Activated naive CD4-positive, alpha-beta T cell treated with anti-CD3 and anti-CD28 coated beads, Interleukin-2, amount 10 ng/mL, durations not matched to agents 7 days and 5 days (primary cell): Measurements from ENCODE around the gene STMN3.
A peak's percentile ranks its signal among the peaks of the same experiment; 100 is the strongest.

Experiments used
- CTCF ChIA-PET: fragments of 350-600 bp; sonication (Branson Sonifier 250); formaldehyde crosslinking; loops from one replicate; lab custom pipeline; 2021; ENCODE audit warnings: antibody characterized with exemption; lab: Charles Lee
- DNase-seq: peaks from one replicate; pipeline ENCODE4 v3.0.0-alpha.2; 2020
- H3K27ac Mint-ChIP-seq: one replicate; pipeline ENCODE4 v1.8.0; 2021; ENCODE audit warnings: mild to moderate bottlenecking, moderate library complexity, mixed read lengths
- H3K27me3 Mint-ChIP-seq: one replicate; pipeline ENCODE4 v1.8.0; 2021; ENCODE audit warnings: mild to moderate bottlenecking, mixed read lengths
- H3K36me3 Mint-ChIP-seq: one replicate; pipeline ENCODE4 v1.8.0; 2021; ENCODE audit warnings: mixed read lengths
- H3K4me1 Mint-ChIP-seq: one replicate; pipeline ENCODE4 v1.8.0; 2021; ENCODE audit warnings: mixed read lengths
- H3K4me3 Mint-ChIP-seq: one replicate; pipeline ENCODE4 v1.8.0; 2021; ENCODE audit warnings: mild to moderate bottlenecking, moderate library complexity, mixed read lengths
- H3K9me3 Mint-ChIP-seq: one replicate; pipeline ENCODE4 v1.8.0; 2021; ENCODE audit warnings: mixed read lengths

Gene STMN3

DNA sequence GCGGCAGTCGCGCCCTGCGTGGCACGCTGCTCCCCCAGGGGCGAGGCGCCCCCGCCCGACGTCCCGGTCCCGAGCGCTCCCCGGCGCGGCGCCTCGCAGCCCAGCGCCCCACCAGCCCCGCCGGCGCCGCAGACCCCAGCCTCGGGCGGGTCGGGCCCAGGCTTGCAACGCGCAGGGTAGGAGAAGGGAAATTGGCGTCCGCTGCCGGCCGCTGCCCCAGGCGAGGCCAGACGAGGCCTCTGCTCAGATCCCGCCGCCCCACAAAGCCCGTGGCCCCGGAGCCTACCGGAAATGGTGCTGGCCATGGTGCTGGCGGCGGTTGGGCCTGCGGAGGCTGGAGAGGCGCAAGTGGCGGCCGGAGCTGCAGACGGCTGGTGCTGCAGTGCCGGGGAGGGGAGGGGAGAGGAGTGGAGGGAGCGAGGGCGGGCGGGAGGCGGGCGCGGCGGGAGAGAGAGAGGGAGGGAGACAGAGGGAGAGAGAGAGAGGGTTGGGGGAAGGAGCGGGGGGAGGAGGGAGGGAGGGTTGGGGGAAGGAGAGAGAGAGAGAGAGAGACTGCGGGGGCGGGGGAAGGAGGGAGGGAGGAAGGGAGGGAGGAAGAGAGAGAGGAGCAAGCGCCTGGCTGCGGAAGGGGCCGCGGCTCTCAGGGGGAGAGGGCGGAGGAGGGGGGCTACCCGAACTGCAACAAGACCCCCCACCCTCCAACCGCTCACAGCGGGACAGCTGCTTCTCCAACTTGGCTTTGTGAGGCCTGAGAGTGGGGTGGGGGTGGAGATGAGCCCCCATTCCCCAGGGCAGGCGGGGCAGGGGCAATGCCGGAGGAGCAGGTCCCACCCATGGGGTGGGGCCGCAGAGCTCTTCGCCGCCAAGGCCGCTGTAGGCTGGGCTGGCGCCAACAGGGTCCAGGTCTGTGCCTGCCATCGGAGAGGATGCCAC, at the start of gene STMN3:
STMN3 (minus strand) TSS at position 384 of the 933 bp plus-strand sequence; CDS start at position 305, 79 bp downstream.
- CTCF ChIA-PET, result interaction anchor here (1.1 kb wide), 1 partner anchor 11 kb away, joined by 5 read pairs; no protein-coding TSS in a partner anchor
- H3K4me1 Mint-ChIP-seq, result peaks cover 29% of the 10 kb centered on the region
- DNase-seq, result peak; percentile 90
- H3K27me3 Mint-ChIP-seq, result peaks cover 55% of the 10 kb centered on the region
- no peaks in the 10 kb centered on the region for H3K36me3 Mint-ChIP-seq
- H3K4me3 Mint-ChIP-seq, result peak within 1 kb of the TSS; percentile 82
- peak within 1 kb of the TSS; percentile 60 for H3K27ac Mint-ChIP-seq
- no peaks in the 10 kb centered on the region for H3K9me3 Mint-ChIP-seq

DNA sequence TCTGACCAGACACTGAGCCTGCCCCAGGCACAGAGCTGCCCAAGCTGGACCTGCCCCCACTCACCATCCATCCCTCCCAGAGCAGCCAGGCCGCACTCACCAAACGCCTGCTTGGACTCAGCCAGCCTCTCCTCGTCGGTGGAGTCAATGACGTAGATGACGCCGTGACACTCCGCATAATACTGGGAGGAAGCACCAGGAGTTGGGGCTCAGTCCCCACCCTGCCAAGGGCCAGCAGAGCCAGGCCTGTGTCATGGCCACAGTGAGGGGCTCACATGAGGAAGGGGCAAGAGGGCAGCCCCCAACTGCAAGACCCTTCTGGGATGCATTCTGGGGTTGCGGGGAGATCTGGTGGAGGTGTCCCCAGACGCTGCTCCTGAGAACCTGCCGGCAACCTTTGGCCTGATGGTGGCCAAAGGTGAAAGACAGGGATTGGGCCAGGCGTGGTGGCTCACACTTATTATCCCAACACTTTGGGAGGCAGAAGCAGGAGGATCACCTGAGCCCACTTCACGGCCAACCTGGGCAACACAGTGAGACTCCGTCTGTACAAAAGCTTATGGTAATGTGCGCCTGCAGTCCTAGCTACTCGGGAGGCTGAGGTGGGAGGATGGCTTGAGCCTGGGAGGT, 48.9 kb upstream of the STMN3 start:
- Mint-ChIP-seq H3K27me3 (peaks cover 3% of the 10 kb centered on the region), H3K9me3 (no peaks in the 10 kb centered on the region), H3K27ac (no peak overlapping the region), H3K36me3 (peaks cover 23% of the 10 kb centered on the region), H3K4me1 (peaks cover 25% of the 10 kb centered on the region), H3K4me3 (no peak overlapping the region)
- no peak for DNase-seq
- CTCF ChIA-PET, result no interaction called here

- H3K36me3 Mint-ChIP-seq, result peaks cover 17% of the 10 kb centered on the region
- CTCF ChIA-PET, result no interaction called here
- no peak overlapping the region for H3K4me3 Mint-ChIP-seq
Observed at GRCh38 chr20:63701329-63702035, 48.3 kb upstream of the STMN3 start.

DNA sequence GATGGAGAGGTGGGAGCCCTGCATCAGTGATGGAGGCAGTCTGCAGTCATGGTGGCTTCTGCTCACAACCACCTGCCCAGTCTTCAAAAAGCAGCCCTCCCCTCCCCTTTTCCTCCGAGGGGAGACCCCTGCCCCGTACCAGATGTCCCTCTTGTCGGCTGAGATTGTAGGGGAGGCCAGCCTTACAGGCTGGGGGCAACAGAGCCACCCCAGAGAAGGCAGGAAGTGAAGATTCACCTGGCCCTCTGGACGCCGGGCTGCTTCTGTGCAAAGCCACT, 47.8 kb upstream of the STMN3 start:
- Mint-ChIP-seq H3K4me3 (no peak overlapping the region), H3K36me3 (peaks cover 18% of the 10 kb centered on the region), H3K27ac (peak overlapping the region; percentile 19), H3K27me3 (peaks cover 4% of the 10 kb centered on the region), H3K9me3 (no peaks in the 10 kb centered on the region), H3K4me1 (peaks cover 20% of the 10 kb centered on the region)
- peak; percentile 18 for DNase-seq
- CTCF ChIA-PET, result no interaction called here

More at GRCh38 chr20:63701329-63702035, 48.3 kb upstream of the STMN3 start:
- peak; percentile 28 for DNase-seq
- peaks cover 4% of the 10 kb centered on the region for H3K27me3 Mint-ChIP-seq
- H3K9me3 Mint-ChIP-seq, result no peaks in the 10 kb centered on the region
- H3K4me1 Mint-ChIP-seq, result peaks cover 20% of the 10 kb centered on the region
- peak overlapping the region; percentile 19 for H3K27ac Mint-ChIP-seq

- CTCF ChIA-PET, result no interaction called here
- Mint-ChIP-seq H3K9me3 (no peaks in the 10 kb centered on the region), H3K27me3 (peaks cover 4% of the 10 kb centered on the region), H3K4me1 (peaks cover 19% of the 10 kb centered on the region), H3K4me3 (no peak overlapping the region), H3K27ac (peak overlapping the region; percentile 60), H3K36me3 (peaks cover 14% of the 10 kb centered on the region)
- peak; percentile 19 for DNase-seq
Observed at GRCh38 chr20:63700199-63701050, 47.2 kb upstream of the STMN3 start.

DNA sequence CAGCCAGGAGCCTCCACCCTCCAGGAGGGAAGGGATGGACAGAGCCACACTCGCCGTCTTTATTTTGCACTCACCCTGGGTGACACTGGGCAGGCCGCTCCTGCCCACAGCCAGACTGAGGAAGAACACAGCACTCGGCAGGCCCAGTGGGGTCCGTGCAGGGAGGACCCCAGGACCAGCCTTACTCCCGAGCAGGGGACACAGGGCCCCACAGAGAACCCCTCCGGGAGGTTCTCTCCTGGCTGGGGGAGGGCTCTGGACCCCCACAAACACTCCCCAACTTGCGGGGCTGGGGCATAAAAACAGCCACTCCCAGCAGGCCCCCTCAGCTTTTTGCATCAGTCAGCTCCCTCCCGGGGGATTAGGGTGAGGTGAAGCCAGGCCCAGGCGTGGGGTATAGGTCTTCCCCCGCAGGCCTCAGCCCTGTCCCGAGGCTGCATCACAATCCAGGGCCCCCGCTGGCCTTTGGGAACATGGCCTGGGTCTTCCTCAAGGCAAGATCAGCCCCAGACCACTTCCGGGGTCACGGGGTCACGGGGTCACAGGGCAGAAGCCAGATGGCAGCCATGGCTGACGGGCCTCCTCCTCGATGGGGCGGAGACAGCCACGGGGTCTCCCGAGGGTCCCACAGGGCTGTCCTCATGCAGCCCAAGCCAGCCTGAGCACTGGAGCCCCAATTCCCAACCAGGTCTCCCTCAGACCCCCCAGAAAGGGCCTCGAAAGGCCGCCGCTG, 46.4 kb upstream of the STMN3 start:
- peak; percentile 23 for DNase-seq
- Mint-ChIP-seq H3K4me1 (peaks cover 19% of the 10 kb centered on the region), H3K4me3 (no peak overlapping the region), H3K36me3 (peaks cover 9% of the 10 kb centered on the region), H3K27me3 (peaks cover 4% of the 10 kb centered on the region), H3K27ac (peak overlapping the region; percentile 58), H3K9me3 (no peaks in the 10 kb centered on the region)
- CTCF ChIA-PET, result no interaction called here

DNA sequence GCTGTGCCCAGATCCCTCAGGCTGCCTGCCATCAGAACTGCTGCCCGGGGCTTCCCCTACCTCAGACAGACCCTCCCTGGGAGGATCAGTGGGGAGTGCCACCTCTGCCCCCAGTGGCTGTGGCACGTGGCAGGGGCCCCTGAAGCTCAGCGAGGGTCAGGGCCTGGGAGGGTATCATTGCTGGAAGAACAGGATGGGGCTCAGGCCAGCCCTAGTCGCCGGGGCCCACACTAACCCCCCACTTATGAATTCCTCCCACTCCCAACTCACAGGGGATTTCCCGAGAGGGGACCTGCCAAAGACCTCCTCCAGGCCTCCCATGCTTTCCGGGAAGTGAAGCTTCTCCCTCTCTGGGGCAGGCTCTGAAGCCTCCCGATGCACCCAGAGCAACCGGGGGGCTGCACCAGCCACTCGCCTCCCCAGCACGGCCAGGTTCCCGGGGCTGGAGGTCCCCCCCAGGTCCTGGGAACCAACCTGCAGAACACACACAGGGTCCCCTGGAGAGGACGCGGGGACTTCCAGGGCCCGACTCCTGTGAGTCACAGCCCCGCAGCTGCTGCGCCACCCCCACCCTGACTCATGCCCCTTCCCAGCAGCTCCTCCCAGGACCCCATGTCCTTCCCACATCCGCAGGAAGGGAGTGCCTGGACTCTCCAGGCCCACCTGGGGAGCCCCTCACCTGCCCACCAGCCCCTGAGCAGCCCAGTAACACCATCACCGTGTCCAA, 45.7 kb upstream of the STMN3 start:
- no peaks in the 10 kb centered on the region for H3K9me3 Mint-ChIP-seq
- no peak overlapping the region for H3K27ac Mint-ChIP-seq
- H3K4me3 Mint-ChIP-seq, result no peak overlapping the region
- peaks cover 8% of the 10 kb centered on the region for H3K36me3 Mint-ChIP-seq
- peaks cover 4% of the 10 kb centered on the region for H3K27me3 Mint-ChIP-seq
- peak; percentile 21 for DNase-seq
- H3K4me1 Mint-ChIP-seq, result peaks cover 19% of the 10 kb centered on the region
- CTCF ChIA-PET, result no interaction called here

DNA sequence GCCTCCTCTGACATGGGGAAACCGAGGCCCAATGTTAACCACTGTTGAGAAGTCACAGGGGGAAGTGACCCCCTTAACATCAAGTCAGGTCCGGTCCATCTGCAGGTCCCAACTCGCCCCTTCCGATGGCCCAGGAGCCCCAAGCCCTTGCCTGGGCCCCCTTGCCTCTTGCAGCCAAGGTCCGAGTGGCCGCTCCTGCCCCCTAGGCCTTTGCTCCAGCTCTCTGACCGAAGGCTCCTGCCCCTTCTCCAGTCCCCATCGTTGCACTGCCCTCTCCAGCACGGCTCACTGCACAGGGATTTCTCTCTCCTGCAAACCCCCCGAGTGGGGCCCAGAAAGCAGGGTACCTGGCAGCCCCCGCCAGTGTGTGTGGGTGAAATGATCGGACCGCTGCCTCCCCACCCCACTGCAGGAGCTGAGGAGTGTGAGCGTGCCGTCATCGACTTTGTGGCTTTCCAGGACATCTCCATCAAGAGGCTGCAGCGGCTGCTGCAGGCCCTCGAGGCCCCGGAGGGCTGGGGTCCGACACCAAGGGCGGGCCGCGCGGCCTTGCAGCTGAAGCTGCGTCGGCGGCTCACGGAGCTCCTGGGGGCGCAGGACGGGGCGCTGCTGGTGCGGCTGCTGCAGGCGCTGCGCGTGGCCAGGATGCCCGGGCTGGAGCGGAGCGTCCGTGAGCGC, 44.8 kb upstream of the STMN3 start:
- peak; percentile 18 for DNase-seq
- Mint-ChIP-seq H3K36me3 (peaks cover 12% of the 10 kb centered on the region), H3K9me3 (no peaks in the 10 kb centered on the region), H3K4me1 (peaks cover 19% of the 10 kb centered on the region), H3K4me3 (no peak overlapping the region), H3K27me3 (peaks cover 4% of the 10 kb centered on the region), H3K27ac (no peak overlapping the region)
- CTCF ChIA-PET, result no interaction called here

- Mint-ChIP-seq H3K27ac (peak overlapping the region; percentile 52), H3K9me3 (no peaks in the 10 kb centered on the region), H3K4me3 (no peak overlapping the region), H3K36me3 (peaks cover 14% of the 10 kb centered on the region), H3K4me1 (peaks cover 16% of the 10 kb centered on the region), H3K27me3 (peaks cover 4% of the 10 kb centered on the region)
- DNase-seq, result peak; percentile 19
- CTCF ChIA-PET, result no interaction called here
Observed at GRCh38 chr20:63697357-63697867, 44.2 kb upstream of the STMN3 start.

DNA sequence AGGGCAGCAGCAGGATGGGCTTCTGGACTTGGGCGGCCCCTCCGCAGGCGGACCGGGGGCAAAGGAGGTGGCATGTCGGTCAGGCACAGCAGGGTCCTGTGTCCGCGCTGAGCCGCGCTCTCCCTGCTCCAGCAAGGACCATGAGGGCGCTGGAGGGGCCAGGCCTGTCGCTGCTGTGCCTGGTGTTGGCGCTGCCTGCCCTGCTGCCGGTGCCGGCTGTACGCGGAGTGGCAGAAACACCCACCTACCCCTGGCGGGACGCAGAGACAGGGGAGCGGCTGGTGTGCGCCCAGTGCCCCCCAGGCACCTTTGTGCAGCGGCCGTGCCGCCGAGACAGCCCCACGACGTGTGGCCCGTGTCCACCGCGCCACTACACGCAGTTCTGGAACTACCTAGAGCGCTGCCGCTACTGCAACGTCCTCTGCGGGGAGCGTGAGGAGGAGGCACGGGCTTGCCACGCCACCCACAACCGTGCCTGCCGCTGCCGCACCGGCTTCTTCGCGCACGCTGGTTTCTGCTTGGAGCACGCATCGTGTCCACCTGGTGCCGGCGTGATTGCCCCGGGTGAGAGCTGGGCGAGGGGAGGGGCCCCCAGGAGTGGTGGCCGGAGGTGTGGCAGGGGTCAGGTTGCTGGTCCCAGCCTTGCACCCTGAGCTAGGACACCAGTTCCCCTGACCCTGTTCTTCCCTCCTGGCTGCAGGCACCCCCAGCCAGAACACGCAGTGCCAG, 43.6 kb upstream of the STMN3 start, which contains the start of gene TNFRSF6B:
TNFRSF6B (plus strand) TSS at position 25 of the 729 bp plus-strand sequence; CDS start at position 141, 116 bp downstream.
- no peaks in the 10 kb centered on the region for H3K9me3 Mint-ChIP-seq
- peaks cover 11% of the 10 kb centered on the region for H3K4me1 Mint-ChIP-seq
- DNase-seq, result peak; percentile 31
- H3K27me3 Mint-ChIP-seq, result peaks cover 4% of the 10 kb centered on the region
- no peak within 1 kb of the TSS for H3K4me3 Mint-ChIP-seq
- CTCF ChIA-PET, result no interaction called here
- peaks cover 16% of the 10 kb centered on the region for H3K36me3 Mint-ChIP-seq
- H3K27ac Mint-ChIP-seq, result peak within 1 kb of the TSS; percentile 52

DNA sequence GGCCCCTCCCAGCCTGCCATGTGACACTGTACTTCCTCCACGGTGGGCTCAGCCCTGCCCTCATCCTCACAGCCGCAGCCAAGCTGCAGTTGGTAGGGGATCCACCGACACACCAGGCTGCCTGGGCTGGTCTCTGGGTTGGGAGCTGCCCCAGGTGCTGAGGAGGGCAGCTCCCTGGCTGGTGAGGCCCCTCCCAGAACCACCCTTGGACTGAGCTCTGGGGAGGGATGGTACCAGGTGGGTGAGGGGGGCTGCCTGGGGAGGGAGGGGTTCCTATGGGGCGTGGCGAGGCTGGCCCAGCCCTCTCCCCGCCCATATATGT, 43.0 kb upstream of the STMN3 start:
- no peaks in the 10 kb centered on the region for H3K9me3 Mint-ChIP-seq
- H3K27ac Mint-ChIP-seq, result no peak overlapping the region
- no peak overlapping the region for H3K4me3 Mint-ChIP-seq
- H3K4me1 Mint-ChIP-seq, result peaks cover 11% of the 10 kb centered on the region
- H3K36me3 Mint-ChIP-seq, result peaks cover 18% of the 10 kb centered on the region
- DNase-seq, result peak; percentile 45
- CTCF ChIA-PET, result no interaction called here
- H3K27me3 Mint-ChIP-seq, result peaks cover 4% of the 10 kb centered on the region
